Loucy (cell line): Measurements from ENCODE around the gene C4orf33.

Source experiments
- CTCF ChIP-seq: fragments of 200-600 bp; sonication (generic); conservative IDR thresholded peaks from 2 replicates; pipeline ENCODE4 v1.5.1; 2014; ENCODE audit warnings: mild to moderate bottlenecking, antibody characterized with exemption, low read length
- EZH2phosphoT487 ChIP-seq: fragments of 200-600 bp; IDR thresholded peaks from 2 replicates; pipeline ENCODE4 v1.6.1; 2018; ENCODE audit warnings: antibody characterized with exemption, mild to moderate bottlenecking, moderate library complexity, borderline replicate concordance

DNA sequence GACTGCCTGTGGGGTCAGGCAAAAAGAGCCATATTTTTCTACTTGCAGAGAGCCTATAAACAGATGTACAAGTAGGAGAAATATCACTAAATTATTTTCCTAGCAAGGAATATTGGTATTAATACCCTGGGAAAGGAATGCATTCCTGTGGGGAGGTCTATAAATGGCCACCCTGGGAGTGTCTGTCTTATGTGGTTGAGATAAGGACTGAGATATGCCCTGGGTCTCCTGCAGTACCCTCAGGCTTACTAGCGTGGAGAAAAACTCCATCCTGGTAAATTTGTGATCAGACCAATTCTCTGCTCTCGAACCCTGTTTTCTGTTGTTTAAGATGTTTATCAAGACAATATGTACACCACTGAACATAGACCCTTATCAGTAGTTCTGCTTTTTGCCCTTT is 35.4 kb downstream of the C4orf33 start:
- TF ChIP-seq CTCF (no peak), EZH2phosphoT487 (no peak)
